ENCODE measurements around the gene MED25. TPM values are rescaled to one million over a fixed set of nuclear protein-coding genes. Genes with fewer than 3 reads are reported as not detected.

The MED25 gene
- total RNA-seq, 1 experiment from 2014 or later: 37.8 TPM

Small RNA genes lying within 50 kb of the gene (small RNA-seq; reads per million reads assigned to genes)
- gene MIR4749 (not detected), gene MIR6799 (not detected)

Other genes starting within 250 kb of the MED25 start
- gene NOSIP, start 237.7 kb upstream of the MED25 start, total RNA-seq (2014; rRNA removed; shearing (Covaris generic); ENCODE audit: low replicate concordance): 68.5 and 136 TPM in 2 replicates
- gene PRRG2, start 237.0 kb upstream of the MED25 start, total RNA-seq (2014; rRNA removed; shearing (Covaris generic); ENCODE audit: low replicate concordance): 1.3 and 3.8 TPM in 2 replicates
- 8.7 and 12.8 TPM in 2 replicates for gene PRR12, start 227.1 kb upstream of the MED25 start, total RNA-seq (2014; rRNA removed; shearing (Covaris generic); ENCODE audit: low replicate concordance)
- 0.22 and 1.8 TPM in 2 replicates for gene RRAS, start 178.1 kb upstream of the MED25 start, total RNA-seq (2014; rRNA removed; shearing (Covaris generic); ENCODE audit: low replicate concordance)
- 8.3 and 19.6 TPM in 2 replicates for gene SCAF1, start 176.1 kb upstream of the MED25 start, total RNA-seq (2014; rRNA removed; shearing (Covaris generic); ENCODE audit: low replicate concordance)
- gene IRF3, start 152.4 kb upstream of the MED25 start, total RNA-seq (2014; rRNA removed; shearing (Covaris generic); ENCODE audit: low replicate concordance): 78.2 and 293 TPM in 2 replicates
- gene BCL2L12, start 152.4 kb upstream of the MED25 start, total RNA-seq (2014; rRNA removed; shearing (Covaris generic); ENCODE audit: low replicate concordance): 25.6 and 35.4 TPM in 2 replicates
- 293 and 522 TPM in 2 replicates for gene PRMT1, start 141.0 kb upstream of the MED25 start, total RNA-seq (2014; rRNA removed; shearing (Covaris generic); ENCODE audit: low replicate concordance)
- gene ADM5, start 128.7 kb upstream of the MED25 start, total RNA-seq (2014; rRNA removed; shearing (Covaris generic); ENCODE audit: low replicate concordance): 4.0 and 12.0 TPM in 2 replicates
- gene CPT1C, start 127.2 kb upstream of the MED25 start, total RNA-seq (2014; rRNA removed; shearing (Covaris generic); ENCODE audit: low replicate concordance): 0.26 and 1.3 TPM in 2 replicates
- gene TSKS, start 55.0 kb upstream of the MED25 start, total RNA-seq (2014; rRNA removed; shearing (Covaris generic); ENCODE audit: low replicate concordance): 5.7 and 17.9 TPM in 2 replicates
- gene AP2A1, start 51.3 kb upstream of the MED25 start, total RNA-seq (2014; rRNA removed; shearing (Covaris generic); ENCODE audit: low replicate concordance): 32.4 and 54.7 TPM in 2 replicates
- gene FUZ, start 5.0 kb upstream of the MED25 start, total RNA-seq (2014; rRNA removed; shearing (Covaris generic); ENCODE audit: low replicate concordance): 15.8 and 38.3 TPM in 2 replicates
- 67.8 and 114 TPM in 2 replicates for gene PTOV1, start 32.9 kb downstream of the MED25 start, total RNA-seq (2014; rRNA removed; shearing (Covaris generic); ENCODE audit: low replicate concordance)
- 49.4 and 101 TPM in 2 replicates for gene PNKP, start 49.3 kb downstream of the MED25 start, total RNA-seq (2014; rRNA removed; shearing (Covaris generic); ENCODE audit: low replicate concordance)
- gene AKT1S1, start 59.1 kb downstream of the MED25 start, total RNA-seq (2014; rRNA removed; shearing (Covaris generic); ENCODE audit: low replicate concordance): 8.2 and 8.9 TPM in 2 replicates
- 13.6 and 17.8 TPM in 2 replicates for gene TBC1D17, start 59.4 kb downstream of the MED25 start, total RNA-seq (2014; rRNA removed; shearing (Covaris generic); ENCODE audit: low replicate concordance)
- not detected in 2 replicates for gene IL4I1, start 78.6 kb downstream of the MED25 start, total RNA-seq (2014; rRNA removed; shearing (Covaris generic); ENCODE audit: low replicate concordance)
- 454 and 537 TPM in 2 replicates for gene ATF5, start 110.9 kb downstream of the MED25 start, total RNA-seq (2014; rRNA removed; shearing (Covaris generic); ENCODE audit: low replicate concordance)
- 35.0 and 37.9 TPM in 2 replicates for gene NUP62, start 111.2 kb downstream of the MED25 start, total RNA-seq (2014; rRNA removed; shearing (Covaris generic); ENCODE audit: low replicate concordance)
- gene SIGLEC11, start 142.9 kb downstream of the MED25 start, total RNA-seq (2014; rRNA removed; shearing (Covaris generic); ENCODE audit: low replicate concordance): 0.87 TPM in 1 of 2 replicates, not detected in the other
- gene VRK3, start 207.1 kb downstream of the MED25 start, total RNA-seq (2014; rRNA removed; shearing (Covaris generic); ENCODE audit: low replicate concordance): 56.9 and 75.9 TPM in 2 replicates
- gene ZNF473, start 207.7 kb downstream of the MED25 start, total RNA-seq (2014; rRNA removed; shearing (Covaris generic); ENCODE audit: low replicate concordance): 22.3 and 24.1 TPM in 2 replicates

All from Karpas-422 (cell line).